Spleen (tissue), 7 donors: Measurements from ENCODE around the gene LCNL1.

Experiments
- POLR2A ChIP-seq, 3 donors: fragments of 450-650 bp; IDR thresholded peaks; one replicate each; pipeline ENCODE4 v1.5.1; 2017; ENCODE audit warnings: antibody characterized with exemption in 3 of 3, mild to moderate bottlenecking in 1 of 3
- TF ChIP-seq, protein P1 (sequence below), 11 experiments: fragments of 200-600 bp in 7 of 11; fragments of 450-650 bp in 4 of 11; sonication (generic) in 4 of 11; IDR thresholded peaks in 8 of 11; conservative IDR thresholded peaks in 3 of 11; 1 replicate in 7 of 11; 2 replicates in 4 of 11; pipeline versions ENCODE4 v1.4.0 to v1.8.0; 2016 to 2021; ENCODE audit warnings: antibody characterized with exemption in 11 of 11, inconsistent platforms in 4 of 11, mild to moderate bottlenecking in 1 of 11
- donor health status: DM: no; HTN: no; CAD: no; lungs with moderate emphysema.
- donor health status: DM: no; HTN: no; CAD: no.
- donor health status: DM: no; HTN: no; CAD: no.

GRCh38 chr9:137021568-137021978 lies 38.8 kb downstream of the LCNL1 start:
- TF ChIP-seq, protein P1, sequence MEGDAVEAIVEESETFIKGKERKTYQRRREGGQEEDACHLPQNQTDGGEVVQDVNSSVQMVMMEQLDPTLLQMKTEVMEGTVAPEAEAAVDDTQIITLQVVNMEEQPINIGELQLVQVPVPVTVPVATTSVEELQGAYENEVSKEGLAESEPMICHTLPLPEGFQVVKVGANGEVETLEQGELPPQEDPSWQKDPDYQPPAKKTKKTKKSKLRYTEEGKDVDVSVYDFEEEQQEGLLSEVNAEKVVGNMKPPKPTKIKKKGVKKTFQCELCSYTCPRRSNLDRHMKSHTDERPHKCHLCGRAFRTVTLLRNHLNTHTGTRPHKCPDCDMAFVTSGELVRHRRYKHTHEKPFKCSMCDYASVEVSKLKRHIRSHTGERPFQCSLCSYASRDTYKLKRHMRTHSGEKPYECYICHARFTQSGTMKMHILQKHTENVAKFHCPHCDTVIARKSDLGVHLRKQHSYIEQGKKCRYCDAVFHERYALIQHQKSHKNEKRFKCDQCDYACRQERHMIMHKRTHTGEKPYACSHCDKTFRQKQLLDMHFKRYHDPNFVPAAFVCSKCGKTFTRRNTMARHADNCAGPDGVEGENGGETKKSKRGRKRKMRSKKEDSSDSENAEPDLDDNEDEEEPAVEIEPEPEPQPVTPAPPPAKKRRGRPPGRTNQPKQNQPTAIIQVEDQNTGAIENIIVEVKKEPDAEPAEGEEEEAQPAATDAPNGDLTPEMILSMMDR (IDR thresholded peaks at IDR 0.05 in 8 of 11, conservative IDR thresholded peaks at IDR 0.05 in 3 of 11) = no peak
- no peak for TF ChIP-seq POLR2A (IDR thresholded peaks at IDR 0.05)
